Esophagus muscularis mucosa (tissue), 4 donors: ENCODE results near the gene LGALS1. TPM values are rescaled to one million over a fixed set of nuclear protein-coding genes. Genes with fewer than 3 reads are reported as not detected.
A peak's percentile ranks its signal among the peaks of the same experiment; 100 is the strongest.
"Not testable (repeated sequence)": the region's sequence is repeated elsewhere in the genome, so short reads cannot be mapped to it uniquely, and the experiment has no call there.

Experiments
- DNase-seq: peaks from one replicate; pipeline ENCODE4 v3.0.0-alpha.2; 2017; ENCODE audit errors: extremely low spot score
- H3K27ac ChIP-seq, 4 donors: fragments of 200-600 bp; sonication (generic); replicated peaks in 1 of 4; 1 replicate in 3 of 4; 2 replicates in 1 of 4; pipeline ENCODE4 v1.5.1; 2016 to 2019; ENCODE audit warnings: mild to moderate bottlenecking in 1 of 4
- H3K27me3 ChIP-seq, 4 donors: fragments of 200-600 bp; sonication (generic); one replicate each; pipeline versions ENCODE4 v1.5.1 to v1.6.0; 2016 to 2019
- H3K36me3 ChIP-seq, 4 donors: fragments of 200-600 bp; sonication (generic); one replicate each; pipeline ENCODE4 v1.5.1; 2016 to 2019
- H3K4me1 ChIP-seq, 4 donors: fragments of 200-600 bp; sonication (generic); one replicate each; pipeline ENCODE4 v1.5.1; 2016 to 2019
- H3K4me3 ChIP-seq, 4 donors: fragments of 200-600 bp; sonication (generic); 1 replicate in 2 of 4; 2 replicates in 2 of 4; pipeline ENCODE4 v1.5.1; 2016 to 2019; ENCODE audit warnings: mild to moderate bottlenecking in 4 of 4, moderate library complexity in 1 of 4
- H3K9me3 ChIP-seq, 4 donors: fragments of 200-600 bp; sonication (generic); 1 replicate in 3 of 4; 2 replicates in 1 of 4; pipeline ENCODE4 v1.5.1; 2016 to 2019
- EP300 ChIP-seq: sonication (generic); formaldehyde crosslinking; IDR thresholded peaks from one replicate; pipeline ENCODE4 v1.6.1; 2017; ENCODE audit warnings: antibody characterized with exemption
- POLR2A ChIP-seq: fragments of 450-650 bp; IDR thresholded peaks from one replicate; pipeline ENCODE4 v1.6.1; 2017; ENCODE audit warnings: antibody characterized with exemption, moderate library complexity, mild to moderate bottlenecking, low read depth
- POLR2AphosphoS5 ChIP-seq, 2 donors: sonication (generic); formaldehyde crosslinking; IDR thresholded peaks; one replicate each; pipeline ENCODE4 v1.6.1; 2017; ENCODE audit warnings: antibody characterized with exemption in 2 of 2
- WGBS: methylation state at CpG from one replicate; pipeline ENCODE4 v1.1.5; 2018; 5-methylcytosine and 5-hydroxymethylcytosine counted together
- intact Hi-C: fragments of 100-400 bp; cut with DNase I; formaldehyde crosslinking; loops from one replicate; pipeline ENCODE4 v1.15.1; 2023
- total RNA-seq, 4 donors: library from RNA; depleted of rRNA; stranded (reverse); fragments of >200 nt; gene quantifications; one replicate each; pipeline versions ENCODE4 v1.1.0 to v1.2.1, GENCODE V29; 2016
- TF ChIP-seq, protein P1 (sequence below), 3 experiments: fragments of 200-600 bp in 2 of 3; fragments of 450-650 bp in 1 of 3; sonication (generic) in 2 of 3; IDR thresholded peaks; one replicate each; pipeline ENCODE4 v1.5.1; 2017 to 2019; ENCODE audit warnings: antibody characterized with exemption in 3 of 3, mild to moderate bottlenecking in 2 of 3, moderate library complexity in 1 of 3

LGALS1 gene
- total RNA-seq, 4 donors from 2014 or later, result 710 to 1,112 (median 1,021) TPM

- no peaks in the 10 kb centered on the region for H3K27me3 ChIP-seq
- no peak for DNase-seq
- peaks cover 34 to 70% (median 63%) of the 10 kb centered on the region in 4 donors for H3K36me3 ChIP-seq
- intact Hi-C loops, result no loop called here
- H3K4me3 ChIP-seq, result no peak overlapping the region
- H3K27ac ChIP-seq, result no peak overlapping the region
- H3K4me1 ChIP-seq, result peaks cover 13 to 33% (median 20%) of the 10 kb centered on the region in 4 donors
- TF ChIP-seq POLR2AphosphoS5 (IDR thresholded peaks at IDR 0.05) (no peak), EP300 (no peak), POLR2A (no peak)
- TF ChIP-seq, protein P1, sequence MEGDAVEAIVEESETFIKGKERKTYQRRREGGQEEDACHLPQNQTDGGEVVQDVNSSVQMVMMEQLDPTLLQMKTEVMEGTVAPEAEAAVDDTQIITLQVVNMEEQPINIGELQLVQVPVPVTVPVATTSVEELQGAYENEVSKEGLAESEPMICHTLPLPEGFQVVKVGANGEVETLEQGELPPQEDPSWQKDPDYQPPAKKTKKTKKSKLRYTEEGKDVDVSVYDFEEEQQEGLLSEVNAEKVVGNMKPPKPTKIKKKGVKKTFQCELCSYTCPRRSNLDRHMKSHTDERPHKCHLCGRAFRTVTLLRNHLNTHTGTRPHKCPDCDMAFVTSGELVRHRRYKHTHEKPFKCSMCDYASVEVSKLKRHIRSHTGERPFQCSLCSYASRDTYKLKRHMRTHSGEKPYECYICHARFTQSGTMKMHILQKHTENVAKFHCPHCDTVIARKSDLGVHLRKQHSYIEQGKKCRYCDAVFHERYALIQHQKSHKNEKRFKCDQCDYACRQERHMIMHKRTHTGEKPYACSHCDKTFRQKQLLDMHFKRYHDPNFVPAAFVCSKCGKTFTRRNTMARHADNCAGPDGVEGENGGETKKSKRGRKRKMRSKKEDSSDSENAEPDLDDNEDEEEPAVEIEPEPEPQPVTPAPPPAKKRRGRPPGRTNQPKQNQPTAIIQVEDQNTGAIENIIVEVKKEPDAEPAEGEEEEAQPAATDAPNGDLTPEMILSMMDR (IDR thresholded peaks at IDR 0.05), result no peak
- WGBS, result 93% methylated on average over 15 of the region's 18 CpGs
- H3K9me3 ChIP-seq, result no peaks in the 10 kb centered on the region
Observed at GRCh38 chr22:37690901-37691504, 15.6 kb downstream of the LGALS1 start.

GRCh38 chr22:37692627-37693285 is 17.3 kb downstream of the LGALS1 start:
- intact Hi-C loops, result no loop called here
- TF ChIP-seq POLR2AphosphoS5 (IDR thresholded peaks at IDR 0.05) (no peak), POLR2A (no peak), EP300 (no peak)
- TF ChIP-seq, protein P1 (IDR thresholded peaks at IDR 0.05), result no peak
- 92% methylated on average over 13 of the region's 15 CpGs for WGBS
- DNase-seq, result no peak
- Histone ChIP-seq H3K9me3 (no peaks in the 10 kb centered on the region), H3K27ac (no peak overlapping the region), H3K27me3 (no peaks in the 10 kb centered on the region), H3K36me3 (peaks cover 34 to 70% (median 63%) of the 10 kb centered on the region in 4 donors), H3K4me1 (peaks cover 13 to 34% (median 21%) of the 10 kb centered on the region in 4 donors), H3K4me3 (no peak overlapping the region)

DNA sequence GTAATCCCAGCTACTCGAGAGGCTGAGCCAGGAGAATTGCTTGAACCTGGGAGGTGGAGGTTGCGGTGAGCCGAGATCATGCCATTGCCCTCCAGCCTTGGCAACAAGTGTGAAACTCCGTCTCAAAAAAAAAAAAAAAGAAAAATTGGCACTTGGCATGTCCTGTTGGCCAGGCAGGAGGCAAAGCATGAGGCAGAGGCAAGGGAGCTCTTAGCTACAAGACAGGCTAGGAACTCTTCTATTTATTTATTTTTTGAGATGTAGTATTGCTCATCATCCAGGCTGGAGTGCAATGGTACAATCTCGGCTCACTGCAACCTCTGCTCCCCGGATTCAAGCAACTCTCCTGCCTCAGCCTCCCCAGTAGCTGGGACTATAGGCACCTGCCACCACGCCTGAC is 18.7 kb downstream of the LGALS1 start:
- H3K36me3 ChIP-seq, result peaks cover 28 to 57% (median 50%) of the 10 kb centered on the region in 4 donors
- 87% methylated on average over 7 of the region's 7 CpGs for WGBS
- H3K27ac ChIP-seq, H3K9me3 ChIP-seq, DNase-seq, H3K27me3 ChIP-seq, H3K4me3 ChIP-seq, intact Hi-C loops: not testable (repeated sequence)
- H3K4me1 ChIP-seq, result peaks cover 11 to 24% (median 17%) of the 10 kb centered on the region in 4 donors

- Histone ChIP-seq H3K4me1 (peaks cover 11 to 20% (median 17%) of the 10 kb centered on the region in 4 donors), H3K36me3 (peaks cover 16 to 36% (median 31%) of the 10 kb centered on the region in 4 donors), H3K4me3 (peak overlapping the region; percentile 32 to 44 (median 37))
- intact Hi-C loops, DNase-seq, H3K27ac ChIP-seq, H3K9me3 ChIP-seq, H3K27me3 ChIP-seq: not testable (repeated sequence)
- WGBS, result 40% methylated on average over 13 of the region's 13 CpGs
Observed at GRCh38 chr22:37696260-37696656, 20.8 kb downstream of the LGALS1 start.

DNA sequence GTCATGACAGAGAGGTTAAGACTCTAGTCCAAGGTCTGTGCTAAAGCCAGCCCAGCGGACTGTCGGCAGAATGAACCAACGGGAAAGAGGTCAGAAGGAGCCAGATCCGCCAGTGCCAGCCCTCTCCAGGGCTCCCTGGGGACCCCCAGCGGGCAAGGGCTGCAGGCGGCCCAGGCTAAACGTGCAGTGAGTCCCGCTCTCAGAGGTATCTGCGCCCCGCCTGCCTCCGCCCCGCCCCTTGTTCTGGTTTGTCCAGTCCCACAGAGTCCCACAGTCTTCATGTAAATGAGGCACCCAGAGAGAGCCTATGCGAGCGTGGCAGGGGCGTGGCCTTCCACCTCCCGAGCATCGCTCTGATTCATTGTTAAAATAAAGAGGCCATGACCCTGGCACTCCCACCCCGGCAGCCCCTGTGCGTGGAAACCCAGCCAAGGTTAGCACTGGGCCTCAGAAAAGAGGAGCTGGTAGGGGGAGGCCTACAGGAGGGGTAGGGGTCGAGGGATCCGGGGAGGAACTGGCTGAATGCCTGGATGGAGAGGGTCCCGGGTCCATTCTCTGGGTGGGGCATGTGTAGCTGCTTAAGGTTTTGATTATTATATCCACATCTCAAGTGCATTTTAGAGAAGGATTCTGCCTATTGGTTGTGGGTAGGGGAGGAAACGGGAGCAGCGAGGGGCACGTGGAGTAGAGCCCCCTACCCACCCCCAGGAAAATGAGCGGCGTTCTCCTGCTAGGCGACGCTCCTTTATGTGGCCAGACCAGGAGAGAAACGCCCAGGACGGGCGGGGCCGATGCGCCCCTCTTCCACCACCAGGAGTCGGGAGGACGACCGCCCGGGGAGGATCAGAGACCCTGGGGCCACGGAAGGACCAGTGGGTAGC is 21.5 kb downstream of the LGALS1 start, which contains the start of gene TRIOBP:
Gene TRIOBP, plus strand, starts transcription at position 392 of the 881 bp plus-strand sequence. CDS start 4,318 bp downstream, outside the sequence.
- Histone ChIP-seq H3K27me3 (no peaks in the 10 kb centered on the region), H3K4me1 (peaks cover 11 to 20% (median 17%) of the 10 kb centered on the region in 4 donors), H3K36me3 (peaks cover 9 to 29% (median 25%) of the 10 kb centered on the region in 4 donors), H3K9me3 (no peaks in the 10 kb centered on the region), H3K27ac (peak within 1 kb of the TSS in 2 of 4 donors; percentile 10 to 34), H3K4me3 (peak within 1 kb of the TSS; percentile 32 to 44 (median 37))
- 19% methylated on average over 29 of the region's 39 CpGs for WGBS
- TF ChIP-seq POLR2A, result no peak
- TF ChIP-seq, protein P1 (IDR thresholded peaks at IDR 0.05), result peak; percentile 23 to 52 (median 41)
- TF ChIP-seq EP300, result no peak
- TF ChIP-seq POLR2AphosphoS5 (IDR thresholded peaks at IDR 0.05), result peak; percentile 24 to 46
- DNase-seq, result peak; percentile 98
- intact Hi-C loops, result no loop called here
